Measurements from ENCODE around the gene ALDH3B1.
A peak's percentile ranks its signal among the peaks of the same experiment; 100 is the strongest.

Gene ALDH3B1

GRCh38 chr11:68038718-68039525 is 28.8 kb downstream of the ALDH3B1 start, which contains the start of gene TCIRG1:
Gene TCIRG1, plus strand, starts transcription at chr11:68039025. Its CDS starts 2,247 bp downstream, at chr11:68041272.
- H3K4me1 ChIP-seq, result peaks cover 41% of the 10 kb centered on the region
- no peaks in the 10 kb centered on the region for H3K27me3 ChIP-seq
- peak; percentile 50 for DNase-seq
- no peaks in the 10 kb centered on the region for H3K9me3 ChIP-seq
- no peak within 1 kb of the TSS for H3K4me3 ChIP-seq (ENCODE audit: low read depth, low read length)
- TF ChIP-seq CTCF (IDR thresholded peaks at IDR 0.05; ENCODE audit: low read depth, low read length), result no peak
- peaks cover 5% of the 10 kb centered on the region for H3K36me3 ChIP-seq

DNA sequence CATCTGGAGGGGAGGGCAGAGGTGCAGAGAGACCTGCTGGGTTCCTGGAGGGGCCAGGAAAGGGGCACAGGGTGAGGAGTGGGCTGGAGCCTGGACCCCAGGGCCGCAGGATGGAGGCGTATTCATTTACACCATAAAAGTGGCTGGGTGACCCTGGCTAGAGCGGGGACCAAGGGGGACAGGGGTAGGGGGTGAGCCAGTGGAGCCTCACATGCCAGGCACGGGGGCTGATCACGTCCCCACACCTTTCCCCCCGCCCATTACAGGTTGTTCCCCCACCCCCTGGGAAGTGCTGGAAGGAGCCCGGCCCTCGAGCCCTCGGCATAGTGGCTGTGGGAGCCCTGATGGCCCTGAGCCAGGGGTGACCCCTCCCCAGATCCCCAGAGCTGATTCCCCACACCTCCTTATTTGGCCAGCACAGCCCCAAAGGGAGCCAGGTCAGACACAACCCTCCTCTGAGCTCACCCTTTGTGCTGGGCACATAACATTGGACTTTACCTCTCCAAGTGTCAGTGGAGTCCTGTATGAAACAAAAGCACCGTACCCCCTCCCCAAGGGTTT is 29.5 kb downstream of the ALDH3B1 start:
- H3K36me3 ChIP-seq, result no peaks in the 10 kb centered on the region
- H3K27me3 ChIP-seq, result no peaks in the 10 kb centered on the region
- TF ChIP-seq CTCF (IDR thresholded peaks at IDR 0.05; ENCODE audit: low read depth, low read length), result no peak
- DNase-seq, result peak; percentile 8
- no peak overlapping the region for H3K4me3 ChIP-seq (ENCODE audit: low read depth, low read length)
- no peaks in the 10 kb centered on the region for H3K9me3 ChIP-seq
- peaks cover 44% of the 10 kb centered on the region for H3K4me1 ChIP-seq

DNA sequence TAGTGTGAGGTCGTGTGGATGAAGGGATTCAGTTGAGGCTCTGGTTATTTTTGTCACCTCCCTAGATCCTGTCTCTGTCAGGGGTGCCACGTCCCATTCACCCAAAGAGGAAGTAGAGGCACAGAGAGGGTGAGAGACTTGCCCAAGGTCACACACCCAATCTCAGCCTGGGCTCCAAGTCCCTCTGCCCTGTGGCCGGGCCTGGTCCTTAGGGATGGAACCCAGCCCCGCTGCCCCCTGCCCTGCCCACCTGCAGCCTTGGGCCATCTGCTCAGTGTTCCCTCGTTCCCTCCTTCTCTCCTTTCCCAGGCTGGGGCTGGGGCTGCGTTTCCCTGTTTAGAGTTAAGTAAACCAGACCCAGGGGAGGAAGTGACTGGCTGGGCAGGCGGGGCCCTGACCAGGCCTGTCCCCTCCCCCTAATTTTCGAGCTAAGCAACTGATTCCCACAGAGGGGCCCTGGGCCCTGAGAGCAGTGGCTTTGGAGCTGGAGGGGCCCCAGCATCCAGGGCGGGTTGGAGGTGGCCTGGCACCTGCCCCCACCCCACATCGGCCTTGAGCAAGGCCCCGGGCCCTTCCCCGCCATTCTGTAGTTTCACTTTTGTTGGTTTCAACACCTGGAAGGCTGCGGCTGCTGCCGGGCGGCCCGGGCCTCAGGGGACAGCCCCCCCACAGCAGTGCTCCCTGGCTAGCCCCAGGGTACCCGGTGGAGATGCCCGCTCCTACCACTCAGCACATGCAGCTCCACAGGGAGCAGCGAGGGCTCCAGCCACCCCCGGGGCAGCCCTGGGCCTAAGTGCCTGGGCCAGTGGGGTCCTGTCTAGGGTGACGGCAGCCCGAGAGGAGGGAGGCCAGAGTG is 30.2 kb downstream of the ALDH3B1 start:
- peaks cover 44% of the 10 kb centered on the region for H3K4me1 ChIP-seq
- peak overlapping the region; percentile 48 for H3K4me3 ChIP-seq (ENCODE audit: low read depth, low read length)
- no peak for TF ChIP-seq CTCF (IDR thresholded peaks at IDR 0.05; ENCODE audit: low read depth, low read length)
- DNase-seq, result peak; percentile 92
- H3K27me3 ChIP-seq, result no peaks in the 10 kb centered on the region
- no peaks in the 10 kb centered on the region for H3K9me3 ChIP-seq
- H3K36me3 ChIP-seq, result no peaks in the 10 kb centered on the region

- Histone ChIP-seq H3K9me3 (no peaks in the 10 kb centered on the region), H3K27me3 (no peaks in the 10 kb centered on the region), H3K36me3 (no peaks in the 10 kb centered on the region), H3K4me3 (ENCODE audit: low read depth, low read length) (peak overlapping the region; percentile 48), H3K4me1 (peaks cover 44% of the 10 kb centered on the region)
- peak; percentile 19 for DNase-seq
- TF ChIP-seq CTCF (IDR thresholded peaks at IDR 0.05; ENCODE audit: low read depth, low read length), result no peak
Measured at GRCh38 chr11:68040957-68041591, 30.9 kb downstream of the ALDH3B1 start.

DNA sequence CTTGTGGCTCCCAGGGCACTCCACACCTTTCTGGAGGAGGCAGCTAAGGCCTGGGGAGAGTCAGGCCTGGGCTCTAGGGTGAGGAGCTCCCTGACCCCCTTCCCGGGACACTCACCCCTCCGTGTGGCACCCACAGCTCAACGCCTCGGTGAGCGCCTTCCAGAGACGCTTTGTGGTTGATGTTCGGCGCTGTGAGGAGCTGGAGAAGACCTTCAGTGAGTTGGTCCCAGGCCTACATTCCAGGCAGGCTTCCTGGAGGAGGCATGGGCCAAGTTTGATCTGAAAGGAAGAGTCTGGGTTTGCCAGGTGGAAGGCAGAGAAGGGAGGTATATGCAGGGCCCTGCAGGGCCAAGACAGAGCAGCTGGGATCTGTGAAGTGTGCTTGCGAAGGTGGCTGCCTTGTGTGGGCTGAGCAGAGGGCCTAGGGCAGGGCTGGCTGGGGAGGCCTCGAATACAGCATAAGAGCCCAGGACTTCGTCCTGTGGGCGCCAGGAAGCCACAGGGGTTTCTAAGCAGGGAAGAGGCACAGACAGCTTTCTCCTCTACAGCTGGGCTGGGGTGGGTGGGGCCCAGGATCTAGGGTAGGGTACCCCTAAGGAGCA is 31.6 kb downstream of the ALDH3B1 start:
- Histone ChIP-seq H3K4me3 (ENCODE audit: low read depth, low read length) (no peak overlapping the region), H3K9me3 (no peaks in the 10 kb centered on the region), H3K36me3 (no peaks in the 10 kb centered on the region), H3K4me1 (peaks cover 44% of the 10 kb centered on the region), H3K27me3 (no peaks in the 10 kb centered on the region)
- no peak for DNase-seq
- no peak for TF ChIP-seq CTCF (IDR thresholded peaks at IDR 0.05; ENCODE audit: low read depth, low read length)
